SH-SY5Y (cell line): Measurements from ENCODE around the gene TRABD2B.

Experiments used
- GATA2 ChIP-seq: IDR thresholded peaks from 2 replicates; pipeline ENCODE4 v1.6.1; 2011; ENCODE audit warnings: mild to moderate bottlenecking, low read depth, low read length
- GATA3 ChIP-seq: IDR thresholded peaks from 2 replicates; pipeline ENCODE4 v1.6.1; 2011; ENCODE audit warnings: low read depth, mild to moderate bottlenecking, low read length, moderate library complexity

- no peak for TF ChIP-seq GATA2
- no peak for TF ChIP-seq GATA3
Observed at GRCh38 chr1:47859092-47859743, 138.0 kb downstream of the TRABD2B start.
